ENCODE measurements around the gene SEMA5B. TPM values are rescaled to one million over a fixed set of nuclear protein-coding genes. Genes with fewer than 3 reads are reported as not detected.
A peak's percentile ranks its signal among the peaks of the same experiment; 100 is the strongest.

Gene SEMA5B
- total and polyA plus RNA-seq, 3 donors from 2014 or later, result 0.68 to 2.0 (median 1.3) TPM

GRCh38 chr3:122977746-122978466, 49.7 kb downstream of the SEMA5B start:
- Histone ChIP-seq H3K4me3 (no peak overlapping the region), H3K27me3 (no peaks in the 10 kb centered on the region), H3K9me3 (no peaks in the 10 kb centered on the region), H3K4me1 (no peaks in the 10 kb centered on the region), H3K36me3 (ENCODE audit: low read depth, missing control alignments) (no peaks in the 10 kb centered on the region), H3K27ac (no peak overlapping the region)
- WGBS, 2 donors, result 78 to 94% methylated on average over 10 to 14 of the region's 14 CpGs
- TF ChIP-seq POLR2A (IDR thresholded peaks at IDR 0.05) (no peak), CTCF (IDR thresholded peaks at IDR 0.05) (no peak)
- no peak for DNase-seq
- intact Hi-C loops (cut with DNase I; ENCODE audit: low total_unique reads), result no loop called here

GRCh38 chr3:122975924-122976293, 51.7 kb downstream of the SEMA5B start:
- TF ChIP-seq CTCF (IDR thresholded peaks at IDR 0.05) (no peak), POLR2A (IDR thresholded peaks at IDR 0.05) (no peak)
- Histone ChIP-seq H3K27ac (no peak overlapping the region), H3K4me1 (no peaks in the 10 kb centered on the region), H3K4me3 (no peak overlapping the region), H3K9me3 (no peaks in the 10 kb centered on the region), H3K36me3 (ENCODE audit: low read depth, missing control alignments) (no peaks in the 10 kb centered on the region), H3K27me3 (no peaks in the 10 kb centered on the region)
- intact Hi-C loops (cut with DNase I; ENCODE audit: low total_unique reads), result no loop called here
- DNase-seq, result no peak
- WGBS, 2 donors, result 88 to 90% methylated on average over 4 of the region's 4 CpGs

GRCh38 chr3:122975163-122975923, 52.2 kb downstream of the SEMA5B start:
- Histone ChIP-seq H3K36me3 (ENCODE audit: low read depth, missing control alignments) (no peaks in the 10 kb centered on the region), H3K27ac (no peak overlapping the region), H3K4me3 (no peak overlapping the region), H3K4me1 (no peaks in the 10 kb centered on the region), H3K9me3 (no peaks in the 10 kb centered on the region), H3K27me3 (no peaks in the 10 kb centered on the region)
- DNase-seq, result peak; percentile 41
- 34 to 38% methylated on average over 8 to 12 of the region's 12 CpGs for WGBS, 2 donors
- TF ChIP-seq CTCF (IDR thresholded peaks at IDR 0.05) (no peak), POLR2A (IDR thresholded peaks at IDR 0.05) (no peak)
- intact Hi-C loops (cut with DNase I; ENCODE audit: low total_unique reads), result no loop called here

GRCh38 chr3:122974764-122975162, 52.8 kb downstream of the SEMA5B start:
- WGBS, 2 donors, result 26 to 41% methylated on average over 2 of the region's 2 CpGs
- intact Hi-C loops (cut with DNase I; ENCODE audit: low total_unique reads), result no loop called here

More at GRCh38 chr3:122974764-122975162, 52.8 kb downstream of the SEMA5B start:
- Histone ChIP-seq H3K27ac (no peak overlapping the region), H3K27me3 (no peaks in the 10 kb centered on the region), H3K4me1 (peaks cover 3% of the 10 kb centered on the region), H3K36me3 (ENCODE audit: low read depth, missing control alignments) (no peaks in the 10 kb centered on the region), H3K4me3 (no peak overlapping the region), H3K9me3 (no peaks in the 10 kb centered on the region)
- no peak for DNase-seq
- no peak for TF ChIP-seq POLR2A (IDR thresholded peaks at IDR 0.05)
- no peak for TF ChIP-seq CTCF (IDR thresholded peaks at IDR 0.05)
